Hematopoietic multipotent progenitor cell treated with erythropoietin and hydrocortisone succinate and interleukin-3 and kit ligand, for 17 days (in vitro differentiated cells): Measurements from ENCODE around the gene COMMD9.

Experiments
- DNase-seq: peaks from one replicate; pipeline ENCODE4 v3.0.0-alpha.2; 2015; ENCODE audit warnings: low spot score

COMMD9 gene

DNA sequence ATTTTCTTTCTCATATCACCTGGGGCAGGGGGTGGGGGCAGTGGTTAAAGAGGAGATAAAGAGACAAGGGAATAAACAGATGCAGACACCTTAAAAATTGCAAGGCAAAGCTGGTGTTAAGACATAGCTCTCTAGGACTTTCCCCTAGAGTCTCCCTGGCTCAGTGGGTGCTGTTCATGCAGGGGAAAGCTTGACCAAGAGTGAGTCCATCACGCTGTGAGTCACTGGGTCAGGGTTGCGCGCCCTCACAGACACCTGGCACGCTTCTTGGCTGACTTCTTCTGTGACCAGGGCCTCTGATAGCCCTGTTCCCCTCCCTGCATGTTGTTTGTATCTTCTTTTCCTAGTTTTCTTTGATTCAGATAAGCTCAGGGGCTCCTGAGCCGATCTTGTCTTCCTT is 31.9 kb downstream of the COMMD9 start:
- DNase-seq, result no peak

DNA sequence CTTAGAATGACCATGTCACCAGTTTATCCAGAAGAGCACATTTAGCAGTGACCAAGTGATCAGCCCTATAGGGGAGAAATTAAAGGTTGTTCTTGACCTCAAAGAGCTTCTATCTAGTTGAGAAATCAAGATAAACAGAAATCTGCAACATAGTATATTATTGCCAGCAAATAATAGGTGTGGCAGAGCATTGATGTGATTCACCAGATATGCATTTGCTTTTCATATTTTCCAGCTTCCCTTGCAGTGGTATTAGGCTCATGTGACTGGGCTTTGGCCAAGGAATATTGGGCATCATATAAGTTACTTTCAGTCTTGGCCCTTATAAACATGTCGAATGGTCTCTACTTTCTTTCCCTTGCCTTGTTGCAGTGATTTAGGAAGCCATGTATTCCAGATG is 34.5 kb downstream of the COMMD9 start:
- DNase-seq, result no peak

DNA sequence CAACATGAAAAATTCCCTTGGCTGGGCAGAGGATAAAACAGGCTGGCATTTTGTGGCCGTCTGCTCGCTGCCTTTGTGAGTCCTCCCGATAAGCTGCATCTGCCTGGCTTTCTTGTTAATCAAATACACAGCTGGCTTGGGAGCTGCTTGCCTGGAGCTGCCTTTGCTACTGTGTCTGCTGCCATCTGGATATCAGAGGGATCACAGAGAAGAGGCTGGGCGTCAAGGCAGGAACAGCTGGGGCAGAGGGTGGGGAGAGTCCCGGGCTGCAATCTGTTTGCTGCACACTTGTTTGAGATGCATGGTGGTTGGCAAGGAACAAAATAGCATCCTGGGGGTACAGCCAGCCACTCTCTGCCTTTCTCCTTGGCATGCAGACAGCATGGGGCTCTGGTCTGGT is 36.0 kb downstream of the COMMD9 start:
- no peak for DNase-seq

- DNase-seq, result no peak
Observed at GRCh38 chr11:36251823-36252222, 37.4 kb downstream of the COMMD9 start.

DNA sequence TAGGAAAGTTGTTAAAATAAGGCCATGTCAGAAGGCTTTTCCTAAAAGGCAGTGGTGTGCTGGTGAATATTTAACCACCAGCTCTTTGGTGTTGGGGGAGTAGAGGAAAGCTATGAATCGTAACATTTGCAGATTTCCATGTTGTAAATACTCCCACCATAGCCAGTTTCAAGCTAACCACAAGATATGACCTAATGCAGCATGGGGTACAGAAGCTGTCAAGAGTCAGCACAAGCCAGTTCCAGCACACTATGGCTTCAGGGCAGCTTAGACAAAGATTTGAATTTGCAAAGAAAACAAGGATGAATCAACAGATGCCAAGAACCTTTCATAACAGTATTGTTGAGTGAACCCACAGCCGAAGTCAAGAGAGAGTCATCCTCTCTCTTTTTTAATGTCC is 40.0 kb downstream of the COMMD9 start:
- no peak for DNase-seq

- DNase-seq, result no peak
Observed at GRCh38 chr11:36248436-36248835, 40.8 kb downstream of the COMMD9 start.

- no peak for DNase-seq
Observed at GRCh38 chr11:36247493-36247892, 41.7 kb downstream of the COMMD9 start.

- no peak for DNase-seq
Observed at GRCh38 chr11:36243641-36244040, 45.6 kb downstream of the COMMD9 start.

DNA sequence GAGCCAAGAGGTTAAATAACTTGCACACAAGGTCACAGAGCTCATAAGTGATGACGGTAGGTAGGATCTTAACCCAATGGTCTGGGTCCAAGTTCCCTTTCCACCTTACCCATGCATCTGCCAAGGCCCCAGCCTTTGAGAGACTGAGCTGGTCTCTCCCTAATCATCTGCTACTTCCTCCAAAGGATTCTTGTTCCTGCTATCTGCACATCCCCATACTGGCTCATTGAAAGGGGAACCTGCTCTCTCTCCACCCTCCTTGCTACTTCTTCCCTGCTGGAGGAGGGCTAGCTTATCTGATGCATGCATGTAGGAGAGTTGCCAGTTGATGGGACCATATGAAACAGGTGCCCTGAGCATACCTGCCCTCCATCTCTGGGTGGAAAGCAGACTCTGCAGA is 47.7 kb downstream of the COMMD9 start:
- no peak for DNase-seq

GRCh38 chr11:36240801-36241200 is 48.4 kb downstream of the COMMD9 start:
- no peak for DNase-seq

DNA sequence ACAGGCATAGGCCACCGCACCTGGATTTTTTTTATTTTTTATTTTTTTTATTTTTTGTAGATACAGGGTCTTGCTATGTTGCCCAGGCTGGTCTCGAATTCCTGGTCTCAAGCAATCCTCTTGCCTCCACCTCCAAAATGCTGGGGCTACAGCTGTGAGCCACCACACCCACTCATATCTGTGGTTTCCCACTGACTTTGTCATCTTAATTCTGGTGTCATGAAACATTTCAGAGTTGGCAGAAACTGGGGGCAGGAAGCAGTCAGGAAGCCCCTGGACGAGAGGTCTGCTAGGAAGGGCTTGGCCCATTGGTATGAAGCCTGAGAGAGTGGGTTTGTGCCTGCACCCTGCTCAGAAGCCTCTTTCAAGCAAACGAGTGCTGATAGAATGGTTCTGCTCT is 49.1 kb downstream of the COMMD9 start:
- no peak for DNase-seq

- DNase-seq, result no peak
Observed at GRCh38 chr11:36239636-36240035, 49.6 kb downstream of the COMMD9 start.

DNA sequence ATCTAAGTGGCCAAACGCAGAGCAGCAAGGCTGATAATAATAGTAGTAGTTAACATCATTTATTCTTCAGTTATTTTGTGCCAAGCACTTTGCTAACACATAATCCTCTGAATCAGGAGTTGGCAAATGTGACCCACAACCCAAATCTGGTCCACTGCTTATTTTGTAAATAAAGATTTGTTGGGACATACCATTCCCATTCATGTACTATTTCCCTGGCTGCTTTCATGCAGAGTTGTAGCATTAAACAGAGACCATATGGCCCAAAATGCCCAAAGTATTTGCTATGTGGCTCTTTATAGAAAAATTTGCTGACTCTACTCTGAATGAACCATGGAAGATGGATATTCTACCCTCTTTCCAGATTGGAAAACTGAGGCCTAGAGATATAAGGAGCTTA is 50.3 kb downstream of the COMMD9 start:
- DNase-seq, result no peak

GRCh38 chr11:36238036-36238631 is 51.1 kb downstream of the COMMD9 start:
- DNase-seq, result no peak

- no peak for DNase-seq
Observed at GRCh38 chr11:36237391-36237790, 51.8 kb downstream of the COMMD9 start.

GRCh38 chr11:36235750-36236149 is 53.5 kb downstream of the COMMD9 start:
- no peak for DNase-seq

DNA sequence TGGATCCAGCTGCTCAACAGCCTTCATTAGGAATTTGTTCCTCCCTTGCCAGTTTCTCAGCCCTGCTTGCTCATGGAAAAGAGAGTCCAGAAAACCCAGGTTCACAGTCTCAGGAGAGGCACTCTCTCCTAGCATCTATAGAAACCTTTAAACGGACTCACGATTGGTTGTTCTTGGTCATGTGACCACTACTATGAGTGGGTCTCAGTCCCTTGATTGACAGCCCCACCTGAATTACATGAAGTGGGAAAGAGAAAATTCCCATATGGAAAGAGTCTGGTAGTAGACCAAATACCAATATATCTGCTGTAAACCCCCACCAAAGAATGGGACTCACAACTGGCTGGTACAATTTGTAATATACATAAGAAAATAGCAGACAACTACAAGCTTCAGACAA is 54.4 kb downstream of the COMMD9 start:
- DNase-seq, result no peak

DNA sequence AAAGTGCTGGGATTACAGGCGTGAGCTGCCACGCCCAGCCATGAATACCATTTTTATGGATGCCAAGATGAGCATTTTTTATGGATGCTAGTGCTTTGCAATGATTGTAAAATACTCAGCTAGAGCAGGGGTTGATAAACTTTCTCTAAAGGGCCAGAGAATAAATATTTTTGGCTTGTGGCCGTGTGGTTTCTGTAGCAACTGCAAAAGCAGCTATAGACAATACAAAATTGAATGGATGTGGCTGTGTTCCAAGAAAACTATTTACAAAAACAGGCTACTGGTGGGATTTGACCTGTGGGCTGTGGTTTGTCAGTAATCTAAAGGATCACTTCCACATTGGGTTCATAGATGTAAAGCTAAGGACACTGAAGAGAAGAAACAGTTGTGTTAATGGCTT is 56.0 kb downstream of the COMMD9 start:
- no peak for DNase-seq

GRCh38 chr11:36230779-36231699 is 58.2 kb downstream of the COMMD9 start:
- no peak for DNase-seq

DNA sequence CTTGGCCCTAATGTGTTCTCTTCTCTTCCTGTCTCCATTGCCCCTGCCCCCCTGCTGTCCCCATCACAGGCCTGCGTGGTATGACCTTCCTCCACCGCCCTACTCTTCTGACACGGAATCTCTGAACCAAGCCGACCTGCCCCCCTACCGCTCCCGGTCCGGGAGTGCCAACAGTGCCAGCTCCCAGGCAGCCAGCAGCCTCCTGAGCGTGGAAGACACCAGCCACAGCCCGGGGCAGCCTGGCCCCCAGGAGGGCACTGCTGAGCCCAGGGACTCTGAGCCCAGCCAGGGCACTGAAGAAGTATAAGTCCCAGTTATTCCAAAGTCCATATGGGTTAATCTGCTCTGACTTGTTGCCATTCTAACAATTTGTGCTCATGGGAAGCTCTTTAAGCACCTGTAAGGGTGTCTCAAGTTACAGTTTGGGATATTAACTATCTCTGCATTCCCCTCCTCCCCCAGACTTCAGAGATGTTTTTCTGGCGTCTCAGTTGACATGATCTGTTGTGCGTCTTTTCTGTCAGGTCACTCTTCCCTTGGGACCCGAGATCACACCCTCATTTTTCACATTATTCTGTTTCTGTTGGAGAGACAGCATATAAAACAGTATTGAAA is 60.0 kb downstream of the COMMD9 start:
- no peak for DNase-seq

DNA sequence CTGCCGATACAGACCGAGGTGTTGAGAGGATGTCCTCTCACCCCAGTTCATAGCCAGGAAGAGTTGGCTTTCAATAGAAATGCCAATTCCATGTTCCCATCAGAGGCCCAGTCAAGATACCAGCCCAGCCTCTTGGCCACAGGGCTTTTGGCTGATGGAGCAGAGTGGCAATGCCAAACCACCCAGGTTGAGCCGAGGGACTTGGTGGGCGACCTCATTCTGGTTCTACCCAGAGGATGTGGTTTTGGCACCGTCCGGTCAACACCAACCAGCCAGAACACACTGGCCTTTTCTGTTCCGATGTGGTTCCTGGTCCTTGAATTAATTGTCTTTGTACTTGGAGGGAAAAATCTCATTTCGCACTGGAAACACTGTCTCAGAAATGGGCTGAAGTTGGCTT is 60.5 kb downstream of the COMMD9 start:
- no peak for DNase-seq

GRCh38 chr11:36227044-36227443 is 62.2 kb downstream of the COMMD9 start:
- no peak for DNase-seq

DNA sequence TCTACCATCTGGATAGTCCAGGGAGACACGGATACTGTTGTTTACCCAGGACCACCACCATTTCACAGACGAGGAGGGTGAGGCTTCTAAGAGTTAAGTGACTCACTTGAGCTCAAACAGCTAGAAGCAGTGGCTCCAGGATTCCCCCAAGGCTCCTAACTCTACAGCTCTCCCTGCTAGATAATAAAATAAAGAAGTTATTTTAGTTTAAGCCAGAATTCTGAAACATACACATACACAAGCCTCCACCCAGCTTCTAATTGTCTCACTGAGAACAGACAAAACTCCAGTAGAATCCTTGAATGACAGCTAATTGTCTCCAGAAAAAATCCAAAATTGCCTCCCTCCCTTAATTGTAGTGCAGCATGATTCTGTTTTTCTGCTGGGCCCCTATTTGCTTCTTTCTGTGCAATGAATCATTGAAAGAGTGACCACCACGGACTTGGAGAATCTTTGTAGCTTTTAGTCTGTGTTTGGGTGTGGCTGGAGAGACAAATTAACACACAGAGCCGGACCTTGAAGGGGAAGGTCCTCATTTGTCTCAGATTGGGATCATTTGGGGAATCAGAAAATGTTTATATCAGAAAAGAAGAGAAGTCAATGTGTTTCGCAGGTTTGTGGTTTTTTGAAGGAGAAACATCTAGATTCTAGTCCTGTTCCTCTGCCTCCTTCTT is 64.9 kb downstream of the COMMD9 start:
- DNase-seq, result no peak
